Suprapubic skin (tissue), 4 donors: ENCODE results near the gene DUS1L.

ENCODE experiments used
- CTCF ChIP-seq, 2 donors: fragments of 200-600 bp in 1 of 2; fragments of 450-650 bp in 1 of 2; sonication (generic) in 1 of 2; IDR thresholded peaks; one replicate each; pipeline ENCODE4 v1.5.1; 2016 to 2019; ENCODE audit warnings: antibody characterized with exemption in 2 of 2, mild to moderate bottlenecking in 1 of 2, moderate library complexity in 1 of 2
- EP300 ChIP-seq: sonication (generic); formaldehyde crosslinking; IDR thresholded peaks from one replicate; pipeline ENCODE4 v1.6.1; 2017; ENCODE audit warnings: antibody characterized with exemption
- POLR2A ChIP-seq, 2 donors: fragments of 450-650 bp; IDR thresholded peaks; one replicate each; pipeline ENCODE4 v1.6.1; 2017; ENCODE audit warnings: antibody characterized with exemption in 2 of 2, mild to moderate bottlenecking in 2 of 2, moderate library complexity in 2 of 2
- POLR2AphosphoS5 ChIP-seq, 3 donors: sonication (generic); formaldehyde crosslinking; IDR thresholded peaks; one replicate each; pipeline ENCODE4 v1.6.1; 2017; ENCODE audit warnings: antibody characterized with exemption in 3 of 3

- TF ChIP-seq CTCF (IDR thresholded peaks at IDR 0.05) (no peak), POLR2A (IDR thresholded peaks at IDR 0.05) (no peak), POLR2AphosphoS5 (IDR thresholded peaks at IDR 0.05) (no peak), EP300 (no peak)
Observed at GRCh38 chr17:82108961-82109475, 43.4 kb upstream of the DUS1L start.
